NCI-H2029 (cell line): ENCODE results near the gene EHD1.

ENCODE experiments used
- DNase-seq: peaks from one replicate; lab custom pipeline; 2025; lab: John Stamatoyannopoulos, UW

Gene EHD1

GRCh38 chr11:64890522-64890939 lies 12.1 kb upstream of the EHD1 start:
- no peak for DNase-seq

GRCh38 chr11:64888729-64889511 lies 10.5 kb upstream of the EHD1 start:
- DNase-seq = no peak

GRCh38 chr11:64888406-64888728 lies 9.9 kb upstream of the EHD1 start:
- no peak for DNase-seq

- peak; percentile 50 for DNase-seq
Measured at GRCh38 chr11:64887757-64888405, 9.5 kb upstream of the EHD1 start.

- DNase-seq = no peak
Measured at GRCh38 chr11:64887234-64887756, 8.9 kb upstream of the EHD1 start.

- DNase-seq = no peak
Measured at GRCh38 chr11:64885367-64886286, 7.2 kb upstream of the EHD1 start.

GRCh38 chr11:64884019-64884418 lies 5.6 kb upstream of the EHD1 start:
- no peak for DNase-seq

- DNase-seq = no peak
Measured at GRCh38 chr11:64883575-64883974, 5.2 kb upstream of the EHD1 start.

- DNase-seq = no peak
Measured at GRCh38 chr11:64882243-64882642, 3.8 kb upstream of the EHD1 start.

GRCh38 chr11:64881476-64881875 lies 3.1 kb upstream of the EHD1 start:
- no peak for DNase-seq

- no peak for DNase-seq
Measured at GRCh38 chr11:64880240-64881001, 2.0 kb upstream of the EHD1 start.

- DNase-seq = no peak
Measured at GRCh38 chr11:64879244-64879900, 951 bp upstream of the EHD1 start.

- DNase-seq = no peak
Measured at GRCh38 chr11:64878223-64878493, 263 bp downstream of the EHD1 start.

- DNase-seq = no peak
Measured at GRCh38 chr11:64877390-64878222, 815 bp downstream of the EHD1 start.

GRCh38 chr11:64876835-64877341 lies 1.5 kb downstream of the EHD1 start:
- no peak for DNase-seq

GRCh38 chr11:64876229-64876750 lies 2.1 kb downstream of the EHD1 start:
- no peak for DNase-seq

GRCh38 chr11:64875369-64876228 lies 2.8 kb downstream of the EHD1 start:
- no peak for DNase-seq

GRCh38 chr11:64874308-64875240 lies 3.8 kb downstream of the EHD1 start:
- no peak for DNase-seq
